ENCODE data around the gene NFX1.

GRCh38 chr9:33310748-33311147 lies 20.4 kb downstream of the NFX1 start:
- no peak for TF ChIP-seq CTCF (IDR thresholded peaks at IDR 0.05)
- no peak for TF ChIP-seq POLR2AphosphoS5 (IDR thresholded peaks at IDR 0.05)
- TF ChIP-seq POLR2A (IDR thresholded peaks at IDR 0.05) = no peak
- TF ChIP-seq EP300 (IDR thresholded peaks at IDR 0.05; ENCODE audit: low read depth) = no peak

Measured in transverse colon (tissue), 4 donors.